LNCAP (cell line): Measurements from ENCODE around the gene OXT.

ENCODE experiments used
- CTCF ChIP-seq: fragments of 450-650 bp; IDR thresholded peaks from 2 replicates; pipeline ENCODE4 v1.5.1; 2017; ENCODE audit warnings: mild to moderate bottlenecking

OXT gene

GRCh38 chr20:3107464-3108025, 36.1 kb downstream of the OXT start:
- TF ChIP-seq CTCF, result no peak

- TF ChIP-seq CTCF, result no peak
These were observed 38.2 kb downstream of the OXT start for GRCh38 chr20:3109350-3110302.

GRCh38 chr20:3111507-3111906, 40.1 kb downstream of the OXT start:
- no peak for TF ChIP-seq CTCF

- TF ChIP-seq CTCF, result no peak
These were observed 40.6 kb downstream of the OXT start for GRCh38 chr20:3111995-3112394.

- TF ChIP-seq CTCF, result peak; percentile 76
These were observed 44.0 kb downstream of the OXT start for GRCh38 chr20:3115190-3116107.

GRCh38 chr20:3116341-3116740, 44.9 kb downstream of the OXT start:
- no peak for TF ChIP-seq CTCF

- no peak for TF ChIP-seq CTCF
These were observed 47.6 kb downstream of the OXT start for GRCh38 chr20:3119044-3119443.
